Right kidney (tissue), 9 donors: ENCODE results near the gene CAPN3.
"Not testable (repeated sequence)": the region's sequence is repeated elsewhere in the genome, so short reads cannot be mapped to it uniquely, and the experiment has no call there.

ENCODE experiments used
- DNase-seq: peaks from one replicate; pipeline ENCODE4 v3.0.0-alpha.2; 2016
- long read RNA-seq, 8 donors: transcript quantifications; one replicate each; lab custom pipeline, GENCODE V29; 2026

Gene CAPN3
- long read RNA-seq, donor 1, partial matches to known transcripts: 0 of 5 reads
- long read RNA-seq, donor 1, other reads (novel, unspliced or antisense): 0 of 5 reads
- long read RNA-seq, donor 2, transcript CAPN3-202 (9 exons, 1,271 nt): major isoform, 5 of 5 reads
- long read RNA-seq, donor 2, partial matches to known transcripts: 0 of 5 reads
- long read RNA-seq, donor 2, other reads (novel, unspliced or antisense): 0 of 5 reads
- long read RNA-seq, donor 3, partial matches to known transcripts: 0 of 3 reads
- long read RNA-seq, donor 3, other reads (novel, unspliced or antisense): 0 of 3 reads
- long read RNA-seq, donor 4: 0 reads
- long read RNA-seq, donor 5, partial matches to known transcripts: 0 of 4 reads
- long read RNA-seq, donor 5, other reads (novel, unspliced or antisense): 0 of 4 reads
- long read RNA-seq, donor 6, partial matches to known transcripts: 0 of 1 reads
- long read RNA-seq, donor 6, other reads (novel, unspliced or antisense): 0 of 1 reads
- long read RNA-seq, donor 7: 0 reads
- long read RNA-seq, donor 8, partial matches to known transcripts: 0 of 5 reads
- long read RNA-seq, donor 8, other reads (novel, unspliced or antisense): 0 of 5 reads

DNA sequence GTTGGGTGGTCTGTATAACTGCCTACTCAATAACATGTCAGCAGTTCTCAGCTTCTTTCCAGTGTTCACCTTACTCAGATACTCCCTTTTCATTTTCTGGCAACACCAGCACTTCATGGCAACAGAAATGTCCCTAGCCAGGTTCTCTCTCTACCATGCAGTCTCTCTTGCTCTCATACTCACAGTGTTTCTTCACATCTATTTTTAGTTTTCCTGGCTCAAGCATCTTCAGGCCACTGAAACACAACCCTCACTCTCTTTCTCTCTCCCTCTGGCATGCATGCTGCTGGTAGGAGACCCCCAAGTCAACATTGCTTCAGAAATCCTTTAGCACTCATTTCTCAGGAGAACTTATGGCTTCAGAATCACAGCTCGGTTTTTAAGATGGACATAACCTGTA, at the start of gene CAPN3:
Gene CAPN3 (plus strand): TSS at position 253 of the 400 bp plus-strand sequence. CDS start 305 bp downstream, outside the sequence.
- DNase-seq: no peak

GRCh38 chr15:42313463-42313862, 45.8 kb upstream of the CAPN3 start:
- DNase-seq: no peak

DNA sequence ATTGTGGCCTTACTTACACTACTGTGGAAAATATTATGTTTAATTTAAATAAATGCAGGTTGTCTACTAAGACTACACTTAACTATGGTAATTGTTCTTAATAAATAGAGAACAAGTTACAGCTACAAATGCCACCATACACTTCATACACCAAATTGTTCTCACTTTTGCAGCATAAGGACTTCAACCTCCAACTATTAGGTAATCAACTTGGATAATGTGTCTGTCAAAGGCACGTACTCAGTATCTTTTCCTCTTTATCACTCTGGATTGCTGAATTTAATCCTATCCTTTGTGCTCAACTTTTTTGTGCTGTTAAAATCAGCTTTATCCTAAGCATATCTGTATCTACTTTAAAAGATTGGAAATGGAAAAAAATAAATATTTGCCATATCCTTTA, 44.5 kb upstream of the CAPN3 start:
- DNase-seq: no peak

DNA sequence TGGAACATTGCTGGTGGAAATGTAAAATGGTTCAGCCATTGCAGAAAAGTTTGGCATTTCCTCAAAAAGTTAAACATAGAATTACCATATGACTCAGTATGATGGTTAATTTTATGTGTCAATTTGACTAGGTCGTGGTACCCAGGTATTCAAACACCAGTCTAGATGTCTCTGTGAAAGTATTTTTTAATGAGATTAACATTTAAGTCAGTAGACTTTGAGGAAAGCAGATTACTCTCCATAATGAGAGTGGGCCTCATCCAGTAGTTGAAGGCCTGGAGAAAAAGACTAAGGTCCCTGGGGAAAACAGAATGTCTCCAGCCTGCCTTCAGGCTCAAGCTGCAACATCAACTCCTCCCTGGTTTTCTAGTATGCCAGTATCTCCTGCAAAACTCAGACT, 43.8 kb upstream of the CAPN3 start:
- no peak for DNase-seq

DNA sequence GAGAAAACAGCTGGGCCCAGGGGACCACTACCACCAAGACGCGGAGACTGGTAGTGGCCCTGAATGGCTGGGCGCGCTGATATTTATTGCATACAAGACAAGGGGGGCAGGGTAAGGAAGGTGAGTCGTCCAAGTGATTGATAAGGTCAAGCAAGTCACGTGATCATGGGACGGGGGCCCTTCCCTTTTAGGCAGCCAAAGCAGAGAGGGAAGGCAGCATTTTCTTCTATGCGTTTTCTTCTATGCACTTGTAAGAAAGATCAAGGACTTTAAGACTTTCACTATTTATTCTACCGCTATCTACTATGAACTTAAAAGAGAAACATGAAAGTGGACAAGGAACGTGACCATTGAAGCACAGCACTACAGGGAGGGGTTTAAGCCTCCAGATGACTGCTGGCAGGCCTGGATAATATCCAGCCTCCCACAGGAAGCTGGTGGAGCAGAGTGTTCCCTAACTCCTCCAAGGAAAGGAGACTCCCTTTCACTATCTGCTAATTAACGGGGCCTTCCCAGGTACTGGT, 43.0 kb upstream of the CAPN3 start:
- DNase-seq: not testable (repeated sequence)

- DNase-seq: no peak
Measured at GRCh38 chr15:42319206-42319605, 40.1 kb upstream of the CAPN3 start.

- no peak for DNase-seq
Measured at GRCh38 chr15:42324308-42324707, 35.0 kb upstream of the CAPN3 start.

DNA sequence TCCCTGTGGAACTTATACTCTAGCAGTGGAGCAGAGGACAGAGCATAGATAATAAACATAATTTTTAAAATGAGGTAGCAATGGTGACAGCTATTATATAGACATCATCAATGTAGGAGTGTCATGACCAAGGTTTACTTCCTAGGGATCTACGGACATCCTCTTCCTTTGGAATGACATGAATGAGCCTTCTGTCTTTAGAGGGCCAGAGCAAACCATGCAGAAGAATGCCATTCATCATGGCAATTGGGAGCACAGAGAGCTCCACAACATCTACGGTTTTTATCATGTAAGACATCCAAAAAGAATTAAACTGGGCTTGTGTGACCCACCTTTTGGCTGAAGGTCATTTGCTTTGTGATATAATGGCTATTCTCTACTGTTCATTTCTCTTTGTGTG, 30.1 kb upstream of the CAPN3 start:
- DNase-seq: no peak

DNA sequence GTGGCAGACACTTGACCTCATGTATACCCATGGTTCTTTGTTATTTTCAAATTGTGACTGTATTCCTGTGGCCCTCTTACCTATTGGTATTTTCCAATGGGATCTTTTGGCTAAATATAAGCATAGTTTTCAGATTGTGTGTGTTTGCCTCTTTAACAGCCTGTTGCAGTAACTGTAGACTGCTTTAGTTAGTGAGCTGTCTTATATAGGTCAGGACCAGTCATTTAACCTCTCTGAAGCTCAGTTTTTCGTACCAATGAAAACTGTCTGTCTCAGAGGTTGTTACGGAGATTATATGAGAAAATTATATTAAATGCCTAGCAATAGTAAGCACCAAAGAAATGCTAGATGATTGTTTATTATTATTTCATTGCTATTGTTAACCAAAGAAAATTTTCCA, 29.3 kb upstream of the CAPN3 start:
- DNase-seq: no peak

GRCh38 chr15:42331235-42331634, 28.1 kb upstream of the CAPN3 start:
- DNase-seq: no peak

GRCh38 chr15:42332331-42332730, 27.0 kb upstream of the CAPN3 start:
- DNase-seq: no peak

- no peak for DNase-seq
Measured at GRCh38 chr15:42335074-42335473, 24.2 kb upstream of the CAPN3 start.

GRCh38 chr15:42336650-42337049, 22.7 kb upstream of the CAPN3 start:
- not testable (repeated sequence) for DNase-seq

- DNase-seq: not testable (repeated sequence)
Measured at GRCh38 chr15:42337104-42337503, 22.2 kb upstream of the CAPN3 start.

- no peak for DNase-seq
Measured at GRCh38 chr15:42338500-42338899, 20.8 kb upstream of the CAPN3 start.

DNA sequence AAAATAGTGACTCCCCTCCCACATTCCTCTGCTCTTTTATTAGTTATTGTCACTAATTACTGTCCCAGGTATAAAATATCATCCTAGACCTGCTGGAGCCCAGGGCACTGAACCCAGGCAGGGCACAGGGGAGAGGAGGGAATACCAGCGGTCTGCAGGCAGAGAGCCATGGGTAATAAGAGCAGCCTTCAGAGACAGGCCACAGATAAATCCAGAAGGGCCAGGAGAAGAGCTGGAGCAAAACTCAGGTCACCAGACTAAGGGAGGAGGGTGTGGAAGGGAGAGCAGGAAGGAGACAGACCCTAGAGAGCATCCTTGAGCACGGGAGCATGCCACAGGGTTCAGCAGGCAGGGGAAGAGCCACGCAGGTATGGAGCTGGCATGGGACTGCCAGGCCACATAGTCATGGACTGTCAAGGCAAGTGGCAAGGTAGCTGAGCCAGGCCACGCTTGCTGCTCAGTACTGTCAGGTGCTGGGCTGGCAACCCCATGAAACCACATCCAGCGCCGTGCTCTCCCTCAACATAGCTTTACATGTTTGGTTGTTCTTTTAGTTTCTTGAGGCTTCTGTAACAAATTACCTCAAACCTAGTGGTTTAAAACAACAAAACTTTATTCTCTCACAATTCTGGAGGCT, 15.6 kb upstream of the CAPN3 start:
- no peak for DNase-seq

- no peak for DNase-seq
Measured at GRCh38 chr15:42344763-42345162, 14.5 kb upstream of the CAPN3 start.

DNA sequence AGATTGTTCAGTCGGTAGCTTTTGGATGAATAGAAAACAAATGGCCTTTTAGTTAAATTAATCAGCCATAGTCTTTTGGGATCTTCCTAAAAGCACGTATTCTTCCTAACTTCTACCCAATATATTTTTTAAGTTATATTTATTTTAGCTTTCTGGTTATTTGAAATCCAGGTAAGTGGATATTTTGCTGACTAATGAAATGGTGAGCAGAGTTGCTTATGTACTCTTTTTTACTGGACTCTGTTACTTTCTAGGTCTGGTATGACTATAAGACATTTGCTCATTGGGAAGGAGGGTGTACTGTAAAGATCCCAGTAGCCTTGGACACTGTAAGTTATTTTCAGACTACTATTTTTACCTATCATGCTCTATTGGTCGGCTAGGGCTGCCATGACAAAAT, 13.8 kb upstream of the CAPN3 start:
- DNase-seq: no peak

GRCh38 chr15:42348083-42348482, 11.2 kb upstream of the CAPN3 start:
- no peak for DNase-seq

DNA sequence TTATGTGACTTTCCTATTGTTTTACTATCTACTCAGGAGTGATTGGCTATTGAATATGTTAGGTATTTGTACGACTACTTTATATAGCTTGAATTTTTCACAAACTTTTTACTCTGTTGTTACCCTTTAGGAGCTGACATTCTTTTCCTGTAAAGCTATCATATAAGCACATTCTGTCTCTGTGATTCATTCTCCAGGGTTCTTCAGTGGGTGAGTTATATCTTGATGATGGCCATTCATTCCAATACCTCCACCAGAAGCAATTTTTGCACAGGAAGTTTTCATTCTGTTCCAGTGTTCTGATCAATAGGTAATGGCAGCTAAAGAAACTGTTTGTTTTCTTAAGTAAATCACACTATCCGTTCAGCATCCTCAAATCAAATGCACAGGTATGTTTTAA, 10.1 kb upstream of the CAPN3 start:
- DNase-seq: no peak

GRCh38 chr15:42352401-42352800, 6.9 kb upstream of the CAPN3 start:
- DNase-seq: no peak

- DNase-seq: no peak
Measured at GRCh38 chr15:42353061-42353460, 6.2 kb upstream of the CAPN3 start.

- DNase-seq: no peak
Measured at GRCh38 chr15:42354824-42355223, 4.5 kb upstream of the CAPN3 start.
